GM18505 (cell line): ENCODE results near the gene SLC10A7.

Source experiments
- ATAC-seq: cut with Tn5 transposase; IDR thresholded peaks from one replicate; pipeline ENCODE4 v1.9.1; 2021; ENCODE audit not compliant: unreplicated experiment
- POLR2A ChIP-seq: IDR thresholded peaks from 4 replicates; pipeline ENCODE4 v1.6.1; 2011; ENCODE audit warnings: borderline replicate concordance; ENCODE audit not compliant: insufficient read depth, insufficient read length; ENCODE audit errors: extremely low read depth

Gene SLC10A7

GRCh38 chr4:146346276-146346675, 175.5 kb downstream of the SLC10A7 start:
- no peak for TF ChIP-seq POLR2A
- no peak for ATAC-seq

- TF ChIP-seq POLR2A = no peak
- ATAC-seq = no peak
These were observed 178.0 kb downstream of the SLC10A7 start for GRCh38 chr4:146343776-146344175.

GRCh38 chr4:146343199-146343598, 178.5 kb downstream of the SLC10A7 start:
- no peak for TF ChIP-seq POLR2A
- ATAC-seq = peak; percentile 83

GRCh38 chr4:146342600-146343192, 179.0 kb downstream of the SLC10A7 start:
- ATAC-seq = no peak
- no peak for TF ChIP-seq POLR2A

- no peak for TF ChIP-seq POLR2A
- ATAC-seq = no peak
These were observed 180.9 kb downstream of the SLC10A7 start for GRCh38 chr4:146340798-146341197.

- no peak for ATAC-seq
These were observed 183.2 kb downstream of the SLC10A7 start for GRCh38 chr4:146338512-146338911.

GRCh38 chr4:146336410-146336807, 185.3 kb downstream of the SLC10A7 start:
- no peak for TF ChIP-seq POLR2A
- no peak for ATAC-seq

More at GRCh38 chr4:146338512-146338911, 183.2 kb downstream of the SLC10A7 start:
- TF ChIP-seq POLR2A = no peak

- no peak for TF ChIP-seq POLR2A
- ATAC-seq = no peak
These were observed 185.9 kb downstream of the SLC10A7 start for GRCh38 chr4:146335763-146336409.

GRCh38 chr4:146334862-146335449, 186.8 kb downstream of the SLC10A7 start:
- TF ChIP-seq POLR2A = no peak
- no peak for ATAC-seq

GRCh38 chr4:146333895-146334262, 187.9 kb downstream of the SLC10A7 start:
- ATAC-seq = no peak

GRCh38 chr4:146333187-146333894, 188.4 kb downstream of the SLC10A7 start:
- ATAC-seq = peak; percentile 87
- no peak for TF ChIP-seq POLR2A

More at GRCh38 chr4:146333895-146334262, 187.9 kb downstream of the SLC10A7 start:
- no peak for TF ChIP-seq POLR2A

- ATAC-seq = no peak
- no peak for TF ChIP-seq POLR2A
These were observed 191.3 kb downstream of the SLC10A7 start for GRCh38 chr4:146330392-146330791.

- TF ChIP-seq POLR2A = no peak
- no peak for ATAC-seq
These were observed 192.6 kb downstream of the SLC10A7 start for GRCh38 chr4:146329050-146329716.

- TF ChIP-seq POLR2A = no peak
- no peak for ATAC-seq
These were observed 193.7 kb downstream of the SLC10A7 start for GRCh38 chr4:146327859-146328650.
